Measurements from ENCODE around the gene FAM76B.
A peak's percentile ranks its signal among the peaks of the same experiment; 100 is the strongest.
"Not testable (repeated sequence)": the region's sequence is repeated elsewhere in the genome, so short reads cannot be mapped to it uniquely, and the experiment has no call there.

FAM76B gene

GRCh38 chr11:95789506-95790122 is at the start of gene FAM76B:
Gene FAM76B (minus strand): TSS chr11:95789782. CDS start chr11:95789478, 304 bp downstream.
- DNase-seq = peak; percentile 92 to 95

DNA sequence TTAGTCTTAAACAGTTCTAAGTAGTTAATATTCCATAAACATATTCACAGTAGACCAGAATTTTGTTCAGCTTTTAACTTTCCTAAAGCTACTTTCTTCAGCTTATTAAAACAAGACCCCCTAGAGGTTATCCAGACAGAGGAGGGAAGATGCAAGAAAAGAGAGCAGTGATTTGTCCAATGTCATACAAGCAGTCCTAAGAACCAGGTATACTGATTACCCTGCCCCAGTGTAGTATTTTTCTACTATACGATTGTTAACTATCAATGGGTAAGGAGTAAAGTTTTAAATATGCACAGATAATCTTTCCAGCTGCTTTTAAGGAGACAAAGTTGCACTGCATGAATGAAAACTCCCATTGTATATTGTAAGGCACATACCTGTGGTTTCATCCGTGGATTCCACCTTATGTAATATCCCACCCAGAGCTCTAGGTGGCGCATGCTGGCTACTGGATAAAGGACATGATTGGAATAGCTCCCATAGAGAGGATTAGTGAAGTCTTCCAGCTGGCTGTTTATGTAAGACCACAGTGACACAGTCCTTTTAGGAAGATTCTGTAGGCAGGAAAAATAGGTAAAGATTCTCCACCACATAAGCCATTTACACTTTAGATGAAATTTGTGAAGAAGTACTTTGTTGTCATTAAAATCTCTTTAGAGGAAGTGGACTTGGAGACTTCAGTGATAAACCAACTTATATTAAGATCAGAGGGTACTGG is 46.3 kb upstream of the FAM76B start:
- peak; percentile 48 to 52 for DNase-seq

DNA sequence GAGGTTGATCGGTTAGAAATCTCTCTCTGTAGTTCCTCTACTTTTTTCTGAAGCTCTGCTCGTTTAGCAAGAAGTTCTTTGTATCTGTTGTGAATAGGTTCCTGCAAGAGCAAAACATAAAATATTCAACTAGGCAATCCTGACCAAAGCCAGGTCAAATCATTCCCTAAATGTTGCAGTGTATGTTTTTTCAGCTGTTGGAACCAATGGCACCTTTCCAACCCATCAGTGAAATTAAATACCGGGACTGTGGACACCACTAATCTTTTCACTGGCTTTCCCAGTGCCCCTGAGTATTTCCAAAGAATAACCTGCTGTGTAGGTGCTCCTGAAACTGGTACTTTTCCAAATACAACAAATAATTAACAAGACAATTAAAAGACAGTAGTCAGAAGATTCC is 45.8 kb upstream of the FAM76B start:
- DNase-seq = no peak

DNA sequence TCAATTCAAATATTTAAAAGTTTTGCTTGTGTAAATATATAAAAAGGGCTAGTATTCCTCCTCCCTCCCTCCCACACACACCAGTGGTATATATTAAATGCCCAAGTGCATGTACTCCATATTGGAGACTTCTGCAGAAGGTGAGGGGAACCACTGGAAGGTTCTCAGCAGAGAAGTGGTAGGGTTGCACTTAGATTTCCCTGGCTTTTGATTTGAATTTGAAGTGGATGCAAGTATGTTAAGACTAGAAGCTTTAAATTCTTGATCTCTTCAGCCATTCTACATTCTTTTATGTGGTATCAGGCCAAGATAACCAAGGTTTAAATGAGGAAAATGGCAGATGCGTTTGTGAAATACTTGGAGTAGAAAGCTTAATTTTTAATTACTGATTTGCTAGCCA is 43.8 kb upstream of the FAM76B start:
- DNase-seq = no peak

- DNase-seq = no peak
Measured at GRCh38 chr11:95832763-95833162, 43.2 kb upstream of the FAM76B start.

DNA sequence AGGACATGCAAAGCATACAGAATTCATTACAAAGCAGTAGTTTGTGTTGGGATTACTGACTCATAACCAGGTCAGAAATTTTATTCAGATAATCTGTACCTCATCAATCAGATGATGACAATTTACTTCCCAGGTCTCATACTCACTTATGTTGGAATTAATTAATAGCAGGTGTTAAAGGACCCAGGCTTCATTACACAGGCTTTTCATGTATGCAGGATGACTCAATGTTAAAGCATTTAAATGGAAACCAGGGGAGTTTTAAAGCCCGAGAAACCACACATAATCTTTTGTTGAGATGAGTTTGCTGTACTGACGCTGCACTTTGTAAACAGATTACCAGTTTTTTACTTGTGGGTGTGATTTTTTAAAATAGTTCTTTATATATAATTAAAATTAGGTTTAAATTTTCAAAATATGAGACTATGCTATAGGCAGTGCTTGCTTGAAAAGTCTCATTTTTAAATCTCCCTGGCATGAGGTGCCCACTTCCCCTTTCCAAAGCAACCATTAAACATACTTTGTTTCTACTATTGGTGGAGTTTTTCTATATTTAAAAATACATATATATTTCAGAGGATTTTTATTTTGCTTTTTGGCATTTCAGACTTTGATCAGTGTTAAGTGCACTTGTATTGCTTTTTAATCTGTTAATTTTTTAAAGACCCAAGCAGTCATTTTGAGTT is 41.8 kb upstream of the FAM76B start:
- no peak for DNase-seq

DNA sequence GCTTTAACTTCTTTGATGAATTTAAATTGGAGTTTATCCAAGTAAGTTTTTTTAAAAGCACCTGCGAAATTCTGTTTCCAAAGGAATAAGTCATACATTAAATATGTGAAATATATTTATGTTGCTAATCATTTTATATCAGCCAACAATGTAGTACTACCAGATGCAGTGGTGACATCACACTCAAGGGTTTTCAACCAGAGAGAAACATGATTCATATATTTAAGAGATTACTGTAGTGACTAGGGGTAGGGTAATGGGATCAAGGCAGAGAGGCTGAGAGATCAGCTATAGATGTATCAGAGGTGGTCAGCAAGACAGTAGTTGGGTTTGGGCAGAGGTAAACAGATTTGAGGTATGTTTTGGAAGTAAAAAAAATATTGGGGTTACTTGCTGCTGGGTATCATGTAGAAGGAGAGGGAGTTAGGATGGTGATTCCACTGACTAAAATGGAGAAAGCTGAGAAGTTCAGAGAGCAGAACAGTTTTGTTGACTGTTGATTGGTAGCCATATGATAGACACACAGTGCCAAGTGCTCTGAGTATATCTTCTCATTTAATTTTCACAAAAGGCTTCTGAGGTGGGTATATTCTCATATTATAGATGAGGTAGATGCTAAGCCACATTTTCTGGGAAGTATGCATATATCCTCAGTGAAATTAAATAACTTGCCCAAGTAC is 40.1 kb upstream of the FAM76B start:
- DNase-seq = no peak

DNA sequence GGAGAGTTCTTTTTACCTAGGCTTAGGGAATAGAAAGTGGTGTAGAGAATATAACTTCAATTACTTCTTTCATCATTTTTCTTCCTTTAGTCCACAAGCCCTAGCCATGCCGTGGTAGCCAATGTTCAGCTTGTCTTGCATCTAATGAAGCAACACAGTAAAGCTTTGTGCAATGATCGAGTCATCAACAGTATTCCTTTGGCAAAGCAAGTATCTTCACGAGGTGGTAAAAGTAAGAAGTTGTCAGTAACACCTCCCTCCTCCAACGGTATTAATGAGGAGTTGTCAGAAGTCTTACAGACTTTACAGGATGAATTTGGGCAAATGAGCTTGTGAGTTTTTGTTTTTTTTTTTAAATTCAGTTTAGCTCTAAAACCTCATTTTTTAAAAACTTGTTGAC is 38.1 kb upstream of the FAM76B start:
- DNase-seq = no peak

- DNase-seq = no peak
Measured at GRCh38 chr11:95821640-95822039, 32.1 kb upstream of the FAM76B start.

GRCh38 chr11:95816037-95816436 is 26.5 kb upstream of the FAM76B start:
- no peak for DNase-seq

DNA sequence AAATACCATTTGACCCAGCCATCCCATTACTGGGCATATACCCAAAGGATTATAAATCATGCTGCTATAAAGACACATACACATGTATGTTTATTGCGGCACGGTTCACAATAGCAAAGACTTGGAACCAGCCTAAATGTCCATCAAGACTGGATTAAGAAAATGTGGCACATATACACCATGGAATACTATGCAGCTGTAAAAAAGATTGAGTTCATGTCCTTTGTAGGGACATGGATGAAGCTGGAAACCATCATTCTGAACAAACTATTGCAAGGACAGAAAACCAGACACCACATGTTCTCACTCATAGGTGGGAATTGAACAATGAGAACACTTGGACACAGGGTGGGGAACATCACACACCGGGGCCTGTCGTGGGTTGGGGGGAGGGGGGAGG is 21.5 kb upstream of the FAM76B start:
- DNase-seq = not testable (repeated sequence)

- peak in 1 of 2 experiments; percentile 0 for DNase-seq
Measured at GRCh38 chr11:95806464-95806863, 16.9 kb upstream of the FAM76B start.

DNA sequence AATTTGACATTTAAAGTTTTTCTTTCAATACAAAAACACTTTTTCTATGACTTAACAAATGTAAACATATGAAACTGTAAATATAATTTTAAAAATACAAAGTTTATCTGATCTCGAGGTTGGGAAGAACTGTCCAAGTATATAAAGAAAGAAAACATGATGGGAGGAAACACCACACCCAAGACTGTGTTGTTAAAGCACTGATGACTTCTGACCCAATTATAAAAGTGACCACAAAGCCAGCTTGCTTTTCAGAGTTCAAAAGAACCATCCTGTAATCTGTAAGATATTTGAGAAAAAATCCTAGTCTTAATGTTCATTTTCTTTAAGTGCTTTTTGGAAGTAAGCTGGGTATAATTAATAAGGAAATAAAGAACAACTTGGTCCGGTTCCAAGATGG is 16.3 kb upstream of the FAM76B start:
- no peak for DNase-seq

DNA sequence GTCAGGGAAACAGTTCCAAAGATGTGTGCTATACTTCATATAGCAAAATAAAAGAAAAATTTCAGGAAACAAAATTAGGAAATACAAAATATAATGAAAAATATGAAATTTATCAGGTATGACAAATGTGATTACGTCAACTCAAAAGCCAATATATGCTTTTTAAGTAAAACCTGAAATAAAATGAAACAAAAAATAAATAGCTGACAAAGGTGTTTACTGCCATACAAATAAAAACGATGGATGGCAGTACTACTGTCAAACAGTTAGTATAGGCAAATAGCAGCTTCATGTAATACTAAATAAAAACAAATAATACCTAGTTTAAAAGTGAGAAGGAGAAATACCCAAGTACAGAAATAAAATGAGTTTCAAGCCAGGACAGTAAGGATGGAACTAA is 14.4 kb upstream of the FAM76B start:
- DNase-seq = no peak

DNA sequence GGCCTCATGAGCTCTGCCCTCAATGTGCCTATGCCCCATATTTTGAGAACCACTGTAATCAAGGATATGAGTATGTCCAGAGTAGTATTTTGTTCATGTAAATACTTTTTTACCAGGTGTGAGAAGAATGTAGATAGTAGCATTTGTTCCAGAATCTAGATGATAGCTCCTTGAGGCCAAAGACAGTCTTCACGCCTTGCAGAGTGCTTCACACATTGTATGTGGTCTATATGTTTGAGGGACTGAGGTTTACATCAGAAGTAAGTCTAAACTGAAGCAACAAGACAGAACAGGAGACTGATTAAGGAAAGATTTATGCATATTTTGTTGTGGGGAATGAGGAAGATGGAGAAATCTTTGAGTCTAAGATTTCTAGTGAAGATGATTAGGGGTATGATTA is 13.2 kb upstream of the FAM76B start:
- DNase-seq = no peak

- DNase-seq = no peak
Measured at GRCh38 chr11:95800438-95800837, 10.9 kb upstream of the FAM76B start.

DNA sequence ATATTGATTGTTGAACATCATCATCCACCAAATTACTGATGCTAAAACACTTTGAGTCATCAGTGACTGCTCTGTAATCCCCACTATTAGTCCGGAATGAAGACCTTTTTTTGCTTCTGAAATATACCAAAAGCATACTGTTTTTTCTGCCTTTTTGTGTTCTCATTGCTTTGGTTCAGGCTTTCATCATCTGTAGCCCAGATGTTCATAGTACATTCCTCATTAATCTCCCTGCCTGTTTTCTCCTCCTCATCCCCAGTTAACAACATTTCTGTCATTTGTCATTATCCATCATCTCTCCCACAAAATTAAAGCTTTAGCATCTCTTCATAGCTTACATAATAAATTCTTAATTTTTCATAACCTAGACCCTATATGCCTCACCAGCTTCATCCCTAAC is 10.0 kb upstream of the FAM76B start:
- DNase-seq = no peak

DNA sequence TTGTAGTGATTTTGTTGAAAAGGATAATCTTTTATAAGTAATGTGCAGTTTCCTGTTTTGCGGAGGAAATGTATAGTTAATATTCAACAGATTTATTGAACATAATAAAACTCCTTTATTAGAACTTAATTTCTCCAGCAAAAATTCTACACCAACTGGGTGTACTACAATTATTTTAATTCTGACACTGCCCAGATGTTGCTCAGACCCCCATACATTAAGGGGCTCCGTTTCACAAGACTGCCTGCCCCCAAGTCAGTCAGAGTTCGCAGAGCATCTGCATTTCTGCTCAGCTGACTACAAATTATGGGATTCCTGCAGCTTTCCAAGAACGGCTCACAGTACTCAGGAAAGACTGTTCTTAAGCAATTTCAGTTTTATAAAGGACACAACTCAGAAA is 6.9 kb upstream of the FAM76B start:
- no peak for DNase-seq

GRCh38 chr11:95795627-95796295 is 6.2 kb upstream of the FAM76B start:
- DNase-seq = no peak

DNA sequence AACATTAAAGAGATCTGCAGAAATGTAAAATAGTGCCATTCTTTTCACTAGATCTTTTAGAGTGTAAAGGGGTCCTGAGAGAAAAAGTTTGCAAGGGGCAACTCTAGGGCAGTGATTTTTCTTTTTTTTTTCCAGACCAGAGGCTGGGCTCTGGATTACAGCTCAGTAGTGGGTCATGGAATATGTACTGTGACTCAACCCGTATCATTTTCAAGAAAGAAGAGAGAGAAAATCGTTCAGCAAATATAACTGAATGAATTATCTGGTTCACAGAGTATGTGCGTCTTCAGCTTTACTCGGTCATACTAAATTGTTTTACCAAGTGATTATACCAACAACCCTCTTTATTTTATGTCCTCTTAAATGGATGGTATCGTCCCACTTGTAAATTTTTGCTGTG is 4.5 kb upstream of the FAM76B start:
- DNase-seq = no peak

GRCh38 chr11:95793116-95793515 is 3.5 kb upstream of the FAM76B start:
- DNase-seq = no peak

DNA sequence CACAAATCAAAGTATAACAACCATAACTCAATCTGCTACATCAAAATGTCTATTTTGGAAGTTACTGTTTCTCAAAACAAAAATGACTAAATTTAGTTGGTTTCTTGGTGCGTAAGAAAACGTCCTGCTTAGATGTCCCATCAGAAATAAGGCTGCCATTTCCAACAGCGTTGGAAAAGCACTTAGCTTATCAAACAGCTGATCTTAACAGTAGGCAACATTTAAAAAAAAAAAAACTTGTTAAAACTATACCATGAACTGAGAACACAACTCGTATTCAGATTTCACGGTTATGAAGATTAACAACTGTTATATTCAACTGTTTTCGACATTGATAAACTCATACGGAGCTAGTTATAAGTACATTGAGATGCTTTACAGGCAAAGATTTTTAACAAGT is 3.1 kb upstream of the FAM76B start:
- no peak for DNase-seq

DNA sequence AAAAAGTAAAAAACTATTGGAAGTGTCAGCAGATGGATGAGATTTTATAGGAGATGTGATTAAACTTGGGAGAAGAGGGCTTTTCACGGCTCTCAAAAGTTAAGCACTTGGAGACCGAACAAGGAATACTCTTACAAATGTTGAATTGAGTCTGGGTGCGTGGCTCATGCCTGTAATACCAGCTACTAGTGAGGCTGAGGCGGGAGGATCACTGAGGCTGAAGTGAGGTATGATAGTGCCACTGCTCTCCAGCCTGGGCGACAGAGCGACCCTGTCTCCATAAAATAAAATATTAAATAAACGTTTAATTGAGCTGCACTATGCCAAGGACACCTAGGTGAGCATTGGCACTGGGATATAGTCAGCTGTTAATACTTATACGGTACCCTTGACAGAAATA is 2.6 kb upstream of the FAM76B start:
- DNase-seq = no peak

Measured in activated CD4-positive, alpha-beta T cell treated with anti-CD3 and anti-CD28 coated beads, Interleukin-2, amount 50 U/mL, for 4 hours (primary cell).